ENCODE measurements around the gene BCL2.
"Not testable (repeated sequence)": the region's sequence is repeated elsewhere in the genome, so short reads cannot be mapped to it uniquely, and the experiment has no call there.

BCL2 gene

DNA sequence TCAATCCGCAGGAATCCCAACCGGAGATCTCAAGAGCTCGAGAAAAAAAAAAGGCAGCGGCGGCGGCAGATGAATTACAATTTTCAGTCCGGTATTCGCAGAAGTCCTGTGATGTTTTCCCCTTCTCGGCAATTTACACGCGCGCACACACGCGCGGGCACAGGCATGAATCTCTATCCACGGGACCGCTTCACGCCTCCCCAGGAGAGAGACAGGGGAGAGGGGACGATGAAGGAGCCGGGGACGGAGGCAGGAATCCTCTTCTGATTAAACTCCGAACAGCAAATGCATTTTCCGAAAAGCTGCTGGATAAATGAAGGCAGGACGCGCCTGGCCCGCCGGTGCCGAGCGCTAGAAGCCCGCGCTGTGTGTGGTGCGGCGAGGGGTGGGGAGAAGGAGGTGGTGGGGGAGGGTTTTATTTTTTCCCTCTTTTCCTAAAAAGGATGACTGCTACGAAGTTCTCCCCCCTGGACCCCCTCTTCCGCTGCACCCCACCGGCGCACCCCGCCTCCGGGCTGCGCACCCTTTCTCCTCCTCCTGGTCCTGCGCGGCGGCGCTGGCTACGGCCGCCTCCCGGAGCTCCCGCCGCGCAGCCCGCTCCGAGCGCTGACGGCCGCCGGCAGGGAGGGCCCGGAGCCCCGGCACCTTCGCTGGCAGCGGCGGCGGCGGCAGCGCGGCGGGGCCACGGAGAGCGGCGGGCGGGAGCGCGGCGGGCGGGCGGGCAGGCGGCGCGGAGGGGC lies at the start of gene BCL2:
Gene BCL2 (minus strand): TSS at position 387 of the 740 bp plus-strand sequence.
- DNase-seq, result no peak

DNA sequence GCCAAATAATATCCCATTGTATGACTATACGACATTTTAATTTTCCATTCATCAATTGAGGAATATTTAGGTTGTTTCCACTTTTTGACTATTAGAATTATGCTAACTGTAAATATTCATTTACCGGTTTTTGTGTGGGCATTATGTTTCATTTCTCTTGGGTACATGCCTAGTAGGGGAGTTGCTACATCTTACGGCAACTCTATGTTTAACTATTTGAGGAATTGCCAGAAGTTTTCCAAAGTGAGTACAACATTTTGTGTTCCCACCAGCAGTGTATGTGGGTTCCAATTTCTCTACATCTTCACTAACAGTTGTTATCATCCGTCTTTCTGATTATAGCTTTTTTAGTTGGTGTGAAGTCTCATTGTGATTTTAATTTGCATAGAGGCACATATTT lies 49.0 kb upstream of the BCL2 start:
- DNase-seq, result no peak

DNA sequence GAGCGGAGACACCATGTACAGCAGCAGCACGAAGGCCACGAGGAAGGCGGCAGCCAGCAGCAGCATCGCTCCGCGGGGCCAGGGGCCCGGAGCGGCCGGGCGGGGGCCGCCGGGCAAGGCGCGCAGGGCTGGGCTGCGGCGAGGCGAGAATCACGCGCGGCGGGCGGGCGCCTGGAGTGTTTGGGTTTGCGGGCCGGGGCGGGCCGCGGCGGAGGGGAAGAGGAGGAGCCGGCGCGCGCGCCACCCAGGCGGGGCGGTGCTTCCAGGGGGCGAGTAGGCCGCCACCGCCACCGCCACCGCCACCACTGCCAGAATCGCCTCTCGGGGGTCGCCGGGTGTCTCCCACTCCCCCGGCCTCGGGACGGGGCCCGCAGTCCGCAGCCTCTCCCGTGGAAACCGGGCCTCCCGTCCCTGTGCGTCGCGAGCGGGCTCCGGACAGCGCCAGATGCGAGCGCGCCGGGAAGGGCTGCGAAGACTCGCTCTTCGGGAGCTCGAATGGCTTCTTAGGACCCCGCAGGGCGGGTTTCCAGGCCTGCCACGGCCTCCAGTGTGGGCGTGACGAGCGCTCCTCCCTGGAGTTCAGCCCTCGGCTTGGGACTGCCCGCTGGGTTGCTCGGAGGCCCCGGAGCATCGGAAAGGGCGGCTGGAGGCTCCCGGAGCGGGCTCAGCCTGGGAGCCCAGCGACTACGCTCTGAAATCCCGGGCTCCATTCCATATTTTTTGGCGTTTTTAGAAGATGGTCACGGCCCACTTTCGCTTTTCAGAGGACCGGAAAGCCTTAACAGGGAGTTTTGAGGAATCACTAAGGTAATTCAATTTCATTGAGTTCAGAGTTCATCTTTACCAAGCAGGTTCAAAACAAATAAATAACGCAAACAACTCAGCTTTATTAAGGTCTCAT lies 47.7 kb upstream of the BCL2 start, which contains the start of gene KDSR:
Gene KDSR (minus strand): TSS at position 154 of the 901 bp plus-strand sequence. CDS start 88 bp downstream, at position 66.
- peak; percentile 85 for DNase-seq

DNA sequence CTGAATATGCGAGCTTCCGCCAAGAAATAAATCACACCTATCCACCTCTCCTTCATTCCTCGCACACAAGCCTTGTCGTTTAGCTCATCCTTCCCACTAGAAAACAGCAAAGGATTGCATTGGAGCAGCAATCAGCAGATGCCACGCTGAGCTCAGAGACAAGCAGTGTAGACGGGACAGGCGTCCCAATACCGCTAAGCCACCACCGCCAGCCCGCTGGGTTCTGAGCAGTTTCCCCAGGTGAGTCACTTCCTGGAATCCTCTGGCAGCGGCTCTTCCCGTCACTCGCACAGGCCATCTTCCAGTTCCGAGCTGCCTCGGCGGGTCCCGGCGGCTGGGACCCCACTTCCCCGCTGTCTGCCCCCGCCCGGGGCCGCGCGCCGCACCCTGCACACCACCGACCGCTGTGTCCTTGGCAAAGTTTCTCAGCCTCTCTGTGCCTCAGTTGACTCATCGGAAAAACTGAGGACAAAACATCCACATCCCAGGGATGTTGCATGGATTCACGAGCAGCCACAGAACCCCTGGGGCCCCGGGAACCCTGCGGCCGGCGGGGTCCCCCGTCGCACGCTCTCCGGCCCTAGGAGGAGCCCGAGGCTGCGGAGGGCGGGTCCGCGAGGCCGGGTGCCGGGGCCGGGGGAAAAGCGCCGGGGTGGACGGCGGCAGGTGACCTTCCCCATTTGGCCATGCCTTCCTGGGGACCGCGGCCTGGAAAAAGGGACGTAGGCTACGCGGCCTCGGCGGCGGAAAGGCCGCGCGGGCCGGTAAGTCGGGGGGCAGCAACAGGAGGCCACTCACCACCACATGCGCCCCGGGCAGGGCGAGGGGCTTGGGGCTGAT lies 46.9 kb upstream of the BCL2 start:
- no peak for DNase-seq

DNA sequence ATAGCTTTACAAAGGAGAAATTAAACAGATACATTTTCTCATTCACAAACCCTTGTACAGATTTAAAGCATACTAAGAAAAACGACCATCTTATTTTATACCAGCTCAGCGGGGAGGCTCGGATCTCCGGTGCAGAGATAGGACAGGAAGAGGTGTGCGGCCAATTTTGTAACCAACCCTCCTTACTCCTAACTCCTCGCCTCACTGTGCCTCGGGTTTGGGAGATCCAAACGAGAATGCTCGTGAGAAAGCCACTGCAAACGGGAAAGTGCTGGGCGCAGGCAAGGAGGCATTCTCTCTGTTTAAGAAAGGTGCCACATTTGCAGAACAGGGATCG lies 46.3 kb upstream of the BCL2 start:
- DNase-seq, result no peak

DNA sequence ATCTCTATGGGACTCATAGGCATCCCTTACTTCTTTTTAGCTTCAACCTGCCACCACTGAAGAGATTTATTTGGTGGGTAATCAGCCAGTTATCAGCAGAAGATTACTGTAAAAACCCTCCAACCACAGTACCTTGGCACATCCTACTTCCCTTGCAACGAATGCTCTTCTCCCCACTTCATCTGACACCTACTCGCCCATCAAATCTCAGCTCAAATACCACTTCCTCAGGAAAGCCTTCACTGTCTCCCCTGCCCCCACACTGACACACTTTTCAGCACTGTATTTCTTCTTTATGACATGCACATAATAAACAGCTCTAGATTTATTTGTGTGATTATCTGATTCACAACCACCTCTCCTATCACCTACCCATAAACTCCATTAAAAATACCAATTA lies 44.4 kb upstream of the BCL2 start:
- no peak for DNase-seq

DNA sequence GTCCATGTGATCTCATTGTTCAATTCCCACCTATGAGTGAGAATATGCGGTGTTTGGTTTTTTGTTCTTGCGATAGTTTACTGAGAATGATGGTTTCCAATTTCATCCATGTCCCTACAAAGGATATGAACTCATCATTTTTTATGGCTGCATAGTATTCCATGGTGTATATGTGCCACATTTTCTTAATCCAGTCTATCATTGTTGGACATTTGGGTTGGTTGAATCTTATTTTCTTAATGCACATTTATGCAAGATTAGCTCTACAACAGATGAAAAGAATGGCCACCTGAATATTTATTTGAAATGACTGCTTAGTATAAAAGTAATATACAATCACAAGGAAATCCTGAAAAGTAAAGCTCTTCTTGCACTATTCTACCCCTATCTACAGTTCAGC lies 43.9 kb upstream of the BCL2 start:
- DNase-seq, result not testable (repeated sequence)

DNA sequence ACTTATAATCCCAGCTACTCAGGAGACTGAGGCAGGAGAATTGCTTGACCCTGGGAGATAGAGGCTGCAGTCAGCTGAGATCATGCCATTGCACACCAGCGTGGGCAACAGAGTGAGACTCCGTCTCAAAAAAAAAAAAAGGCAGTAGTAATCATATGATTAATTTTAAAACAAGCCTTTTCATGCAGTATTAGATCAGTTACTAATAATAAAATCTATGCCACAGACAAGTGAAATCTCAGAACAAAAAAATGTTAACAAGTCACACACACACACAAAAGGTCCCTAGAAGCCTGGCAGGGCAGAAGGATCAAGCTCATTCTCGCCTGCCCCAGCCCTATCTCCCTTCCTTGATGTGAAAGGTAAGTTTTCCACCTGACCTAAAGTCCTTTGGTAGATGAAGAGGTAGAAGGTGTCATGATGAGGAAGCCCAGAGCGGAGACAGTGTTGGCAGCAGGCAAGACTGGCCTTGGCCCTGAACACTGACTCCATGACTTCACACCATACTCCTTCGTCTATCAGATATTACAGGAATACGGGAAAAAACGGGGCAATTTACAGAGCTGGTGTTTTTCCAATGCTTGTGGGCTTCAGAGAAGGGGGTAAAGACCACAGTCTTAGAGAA lies 36.8 kb upstream of the BCL2 start:
- DNase-seq, result no peak

DNA sequence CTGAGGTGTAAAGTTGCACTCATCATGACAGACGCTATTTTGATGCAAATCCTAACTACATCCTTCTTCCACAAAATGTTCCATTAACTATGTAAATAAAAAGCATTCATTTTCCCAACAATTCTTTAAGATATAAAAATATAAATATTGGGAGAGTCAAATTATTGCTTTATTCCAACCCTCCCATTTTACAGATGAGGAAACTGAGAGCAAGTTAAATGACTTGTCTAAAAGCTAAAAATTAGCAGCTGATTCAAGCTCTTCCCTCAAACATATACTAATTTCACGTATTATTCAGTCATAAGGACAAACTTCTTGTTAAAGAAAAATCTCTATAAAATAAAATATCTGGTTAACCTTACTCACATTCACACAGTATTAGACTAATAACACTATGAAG lies 30.7 kb upstream of the BCL2 start:
- DNase-seq, result no peak

DNA sequence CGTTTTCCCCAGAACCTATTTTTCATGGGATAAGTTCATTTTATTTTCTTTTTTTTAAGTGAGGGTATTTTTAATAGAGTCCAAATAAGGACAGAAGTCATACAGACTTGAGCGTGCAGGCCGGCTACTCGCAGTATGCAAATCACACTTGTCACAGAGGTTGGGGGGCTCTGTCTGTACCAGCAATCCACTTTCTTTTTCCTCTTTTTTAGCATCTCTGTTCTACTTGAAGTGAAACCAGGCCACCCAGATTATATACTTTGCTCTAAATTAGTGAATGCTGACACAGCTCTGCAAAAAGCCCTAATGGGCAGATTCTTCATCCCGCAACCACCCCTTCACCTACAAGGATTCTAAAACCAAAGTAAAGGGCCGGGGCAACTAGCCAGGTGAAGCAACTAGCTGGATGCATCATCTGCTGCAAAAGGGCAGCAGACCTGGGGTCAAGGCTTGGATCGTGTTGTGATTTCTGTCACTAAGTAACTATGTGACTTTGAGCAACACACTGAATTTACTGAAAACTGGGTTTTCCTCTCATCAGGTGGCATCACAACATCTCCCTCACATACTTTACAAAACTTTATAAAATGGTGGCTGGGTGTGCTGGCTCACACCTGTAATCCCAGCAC lies 29.1 kb upstream of the BCL2 start:
- no peak for DNase-seq

DNA sequence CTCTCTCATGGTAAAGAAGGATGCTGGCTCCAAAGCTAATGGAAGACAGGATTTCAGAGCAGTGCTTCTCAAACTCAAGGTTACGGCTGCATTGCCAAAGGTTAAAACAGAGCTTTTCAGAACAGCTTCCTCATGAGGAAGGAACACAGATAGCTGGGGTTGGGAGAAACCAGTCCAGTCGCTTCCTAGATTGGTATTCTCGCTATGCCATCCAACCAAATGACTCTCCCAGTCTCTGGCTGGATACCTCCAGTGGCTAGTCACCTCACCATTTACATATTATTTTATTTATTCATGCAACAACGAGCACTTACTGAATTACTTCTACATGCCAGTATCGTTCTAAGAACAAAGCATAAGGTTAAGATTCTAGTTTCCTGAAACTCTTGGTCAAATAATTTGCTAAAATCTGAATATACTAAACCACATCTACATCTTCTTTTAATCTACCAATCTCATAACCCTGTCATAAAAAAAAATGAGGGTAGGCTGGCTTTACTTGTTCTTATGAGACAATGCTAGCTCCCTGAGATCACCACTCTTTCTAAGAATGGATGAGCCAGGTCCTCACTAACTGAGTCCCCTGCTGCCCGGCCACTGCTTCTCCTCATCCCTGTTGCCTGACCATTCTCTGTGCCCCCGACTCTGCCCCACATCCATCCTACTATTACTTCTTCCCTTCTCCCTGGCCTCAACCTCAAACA lies 27.1 kb upstream of the BCL2 start:
- no peak for DNase-seq

DNA sequence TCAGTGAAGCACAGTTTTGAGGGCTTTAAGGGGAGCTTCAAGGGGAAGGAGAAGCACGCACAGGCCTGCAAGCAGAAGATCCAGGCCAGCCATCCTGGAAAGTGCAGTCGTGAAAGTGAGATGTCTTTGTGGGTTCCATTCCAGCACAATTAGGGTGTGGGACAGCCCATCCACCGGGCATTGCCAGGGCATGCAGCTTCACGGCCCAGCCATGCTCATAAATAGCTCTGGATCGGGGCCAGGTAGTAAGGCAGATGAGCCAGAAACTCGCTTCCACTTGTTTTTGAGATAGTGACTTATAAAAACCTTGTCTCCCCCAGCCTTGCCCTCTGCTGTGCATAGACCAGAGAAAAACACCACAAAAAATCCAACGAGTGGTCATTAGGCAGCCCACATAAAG lies 26.5 kb upstream of the BCL2 start:
- DNase-seq, result no peak

DNA sequence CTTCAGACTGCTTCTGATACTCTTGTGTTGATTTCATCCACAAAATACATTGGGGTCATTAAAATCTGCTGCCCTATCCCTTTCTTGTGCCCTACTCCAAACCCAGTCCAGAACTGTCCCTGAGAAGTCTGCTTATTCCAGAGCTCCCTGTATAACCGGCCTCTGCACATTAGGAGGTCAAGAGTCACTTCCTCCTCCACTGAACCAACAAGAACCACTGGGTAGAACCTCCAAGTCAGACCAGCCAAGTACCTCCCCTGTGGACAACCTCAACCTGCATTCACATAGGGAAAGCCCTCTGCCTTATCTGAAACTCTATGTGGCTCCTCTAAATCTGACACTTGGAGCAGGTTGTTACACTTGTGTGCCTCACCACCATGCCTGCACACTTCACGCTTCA lies 25.3 kb upstream of the BCL2 start:
- no peak for DNase-seq

DNA sequence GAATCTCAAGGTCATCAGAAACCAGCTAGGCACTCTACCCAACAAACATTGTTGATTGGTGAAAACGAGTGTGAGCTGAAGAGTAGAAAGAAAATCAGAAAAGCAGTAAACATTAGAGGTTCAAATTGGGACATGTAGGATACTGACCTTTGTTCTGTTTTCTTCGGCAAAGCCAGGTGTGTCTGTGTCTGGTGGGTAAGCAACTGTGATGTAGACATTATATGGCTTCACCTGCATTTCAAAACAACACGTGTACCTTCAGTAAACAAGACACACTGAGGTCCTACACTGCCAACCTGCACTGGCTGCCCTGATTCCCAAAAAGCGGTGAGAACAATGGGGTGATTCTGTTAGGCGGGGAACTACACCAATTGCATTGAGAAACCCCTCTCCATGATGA lies 24.7 kb upstream of the BCL2 start:
- no peak for DNase-seq

DNA sequence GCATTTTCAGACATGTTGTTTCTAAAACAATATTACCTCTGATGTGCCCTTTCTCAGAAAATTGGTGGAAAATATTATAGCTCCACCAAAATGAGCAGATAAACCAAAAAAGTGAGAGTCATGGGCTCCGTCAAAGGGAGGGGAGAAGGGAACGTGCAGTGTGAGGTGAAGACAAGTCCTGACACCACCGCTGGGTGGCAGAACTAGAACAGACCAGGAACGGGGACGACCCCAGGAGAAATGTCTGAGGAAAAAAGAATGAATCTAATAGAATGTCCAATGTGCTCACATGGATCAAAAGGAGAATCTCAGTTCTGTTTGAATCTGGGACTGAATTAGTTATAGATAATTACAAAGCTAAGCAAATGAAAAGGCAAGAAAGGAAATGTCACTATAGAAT lies 22.6 kb upstream of the BCL2 start:
- DNase-seq, result no peak

DNA sequence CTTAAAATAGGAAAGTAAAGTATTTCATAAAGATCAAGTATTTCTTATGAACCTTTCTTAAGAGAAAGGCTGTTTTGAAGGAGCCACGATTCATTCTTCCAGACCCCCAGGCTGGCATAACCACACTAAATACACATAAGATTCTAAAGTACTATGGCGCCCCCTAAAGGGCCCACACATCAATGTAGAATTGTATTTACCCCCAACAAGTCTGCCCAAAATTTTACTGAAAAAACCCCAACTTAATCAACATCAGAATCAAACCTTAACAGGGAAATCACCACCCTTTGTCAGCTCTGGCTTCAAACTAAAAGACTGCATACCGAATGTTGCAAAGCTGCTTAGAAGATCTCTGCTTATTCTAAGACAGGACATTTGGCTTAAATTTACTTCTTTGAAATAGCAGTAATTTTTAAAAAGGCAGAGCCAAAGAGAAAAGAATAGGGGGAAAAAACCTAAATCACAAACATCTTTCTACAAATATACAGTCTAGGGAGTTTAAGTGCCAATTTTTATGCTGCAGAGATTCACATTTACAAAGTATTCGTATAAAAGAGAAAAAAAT lies 20.4 kb upstream of the BCL2 start:
- DNase-seq, result no peak

DNA sequence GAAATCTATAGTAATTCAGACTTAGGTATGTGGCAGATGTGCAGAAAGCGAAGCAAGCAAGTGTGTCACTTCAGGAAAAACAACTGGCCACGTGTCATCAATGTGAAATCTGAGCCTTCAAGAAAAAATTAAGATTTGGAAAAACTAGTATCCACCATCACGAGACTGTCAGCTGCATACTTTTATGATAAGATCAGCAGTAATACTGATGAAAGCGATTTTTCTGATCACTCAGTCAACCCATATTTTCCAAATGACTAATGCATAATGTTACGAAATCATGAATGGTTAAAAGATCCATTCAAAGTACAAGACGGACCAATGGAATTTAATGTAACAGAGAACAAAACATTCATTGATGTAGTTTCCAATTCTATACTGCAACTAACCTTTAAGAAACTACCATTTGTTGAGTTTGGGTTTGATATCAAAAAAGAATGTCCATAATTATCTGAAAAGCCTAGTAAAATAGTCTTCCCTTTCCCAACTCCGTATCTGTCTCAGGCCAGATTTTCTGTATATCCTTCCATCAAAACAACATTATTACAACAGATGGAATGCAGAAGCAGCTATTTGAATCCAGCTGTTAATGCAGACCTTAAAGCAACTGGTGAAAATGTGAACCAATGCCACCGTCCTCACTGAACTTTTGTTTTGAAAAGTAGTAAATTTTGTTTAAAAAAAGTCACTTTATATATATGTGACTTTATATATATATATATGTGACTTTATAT lies 17.0 kb upstream of the BCL2 start:
- DNase-seq, result no peak

DNA sequence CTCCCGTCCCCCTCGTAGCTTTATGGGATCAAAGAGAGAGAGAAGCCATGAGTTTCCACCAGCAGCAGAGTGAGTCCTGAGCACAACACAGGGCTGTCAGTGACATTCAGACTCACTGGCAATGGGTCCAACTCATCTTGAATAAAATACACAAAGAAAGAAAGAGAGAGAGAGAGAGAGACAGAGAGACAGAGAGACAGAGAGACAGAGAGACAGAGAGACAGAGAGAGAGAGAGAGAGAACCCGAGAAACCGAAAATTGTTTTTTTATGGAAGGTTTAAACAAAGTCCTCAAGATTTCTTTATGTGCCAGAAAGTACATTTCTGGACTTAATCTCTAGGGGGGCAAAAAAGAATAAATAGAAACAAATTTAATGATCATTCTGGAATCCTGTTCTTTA lies 11.5 kb upstream of the BCL2 start:
- DNase-seq, result no peak

DNA sequence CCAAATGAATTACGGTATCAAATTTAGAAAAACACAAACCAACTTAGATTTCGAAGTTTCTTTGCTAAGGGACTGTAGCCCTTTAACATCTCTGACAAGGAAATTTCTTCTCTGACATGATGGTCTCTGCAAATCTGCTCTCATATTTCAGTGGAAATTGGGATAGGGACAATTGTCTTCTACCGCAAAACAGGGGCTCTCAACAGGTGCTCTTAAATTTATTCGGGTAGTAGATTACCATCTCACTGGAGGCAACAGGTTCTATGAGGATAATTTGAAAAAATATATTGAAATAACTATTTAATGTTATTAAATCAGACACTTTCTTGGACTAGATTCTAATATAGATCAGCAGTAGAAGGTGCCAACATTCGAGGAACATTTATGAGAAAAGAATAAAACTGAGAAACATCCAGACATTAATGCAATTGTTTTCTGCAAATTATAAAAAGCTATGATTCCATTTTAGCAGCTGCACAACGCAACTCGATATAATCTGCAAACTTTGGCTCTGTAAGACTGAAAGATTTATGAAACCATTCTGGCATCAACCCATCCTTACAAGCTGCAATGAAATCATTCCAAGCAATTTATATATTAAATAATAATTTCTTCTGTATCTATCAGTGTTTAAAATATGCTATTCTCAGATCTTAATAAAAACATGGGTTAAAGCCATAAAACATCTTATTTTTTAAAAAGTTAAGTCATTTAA lies 10.0 kb upstream of the BCL2 start:
- DNase-seq, result no peak

DNA sequence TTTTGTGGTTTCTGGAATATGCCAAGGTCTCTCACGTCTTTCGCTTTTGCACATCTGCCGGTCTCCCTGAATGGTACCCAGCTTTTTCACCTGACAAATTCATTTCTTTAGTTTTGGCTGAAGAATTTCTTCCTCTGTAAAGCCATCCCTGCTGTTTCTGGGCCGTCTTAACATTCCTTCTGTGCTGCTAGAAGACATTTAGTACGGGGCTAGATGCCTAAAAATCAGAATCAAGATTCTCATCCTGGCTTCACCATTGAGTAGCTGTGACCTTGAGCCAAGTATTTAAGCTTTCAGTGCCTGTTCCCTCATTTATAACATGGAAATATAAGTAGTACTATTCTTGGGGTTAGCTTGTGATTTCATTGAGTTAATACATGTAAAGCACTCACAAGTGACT lies 6.4 kb upstream of the BCL2 start:
- DNase-seq, result no peak

Measured in NCI-H2081 treated with DMSO at 0.1 percent for 48 hours (cell line).